GM19193 (cell line): ENCODE results near the gene RARRES2.
A peak's percentile ranks its signal among the peaks of the same experiment; 100 is the strongest.

ENCODE experiments used
- POLR2A ChIP-seq: IDR thresholded peaks from 4 replicates; pipeline ENCODE4 v1.6.1; 2011; ENCODE audit not compliant: insufficient read depth, insufficient read length; ENCODE audit errors: extremely low read depth

Gene RARRES2

DNA sequence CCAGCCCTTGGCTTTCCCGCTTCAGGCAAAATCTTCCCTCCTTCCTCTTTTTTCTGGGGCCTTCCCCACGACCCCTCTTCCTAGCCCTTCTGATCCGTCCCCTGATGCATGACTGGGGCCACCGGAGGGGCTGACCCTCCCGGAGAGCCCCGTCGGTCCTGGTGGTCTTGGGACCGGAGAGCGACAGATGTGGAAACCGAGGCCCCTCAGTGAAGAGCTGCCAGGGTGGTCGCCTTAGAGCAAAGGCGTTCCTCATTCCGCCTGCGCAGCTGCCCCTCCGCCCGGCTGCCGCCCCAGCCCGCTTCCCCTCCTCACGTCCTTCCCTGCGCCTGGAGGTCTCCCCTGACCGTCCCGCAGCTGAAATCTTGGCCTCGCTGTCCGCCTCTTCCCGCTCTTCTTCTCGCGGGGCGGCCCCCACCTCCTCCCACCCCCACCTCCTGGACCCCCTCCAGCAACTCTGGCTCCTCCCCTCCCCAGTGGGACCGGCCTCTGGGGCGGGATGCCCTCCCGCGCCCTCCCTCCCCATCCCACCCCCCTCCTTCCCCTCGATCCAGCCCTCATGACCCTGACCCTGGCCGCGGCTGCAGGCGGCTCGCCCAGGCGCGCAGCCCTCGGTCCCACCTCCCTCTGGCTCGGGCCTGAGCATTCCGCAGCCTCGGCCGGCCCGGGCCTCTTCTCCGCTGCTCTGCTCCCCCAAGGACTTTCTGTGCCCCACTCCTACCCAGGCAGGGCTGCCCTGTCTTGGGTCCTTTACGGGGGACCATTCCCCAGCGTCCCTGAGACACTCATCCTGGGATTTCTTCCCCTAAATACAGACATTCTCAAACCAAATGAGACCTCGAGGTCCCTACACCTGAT lies at the start of gene RARRES2:
RARRES2 (minus strand) TSS at position 367 of the 858 bp plus-strand sequence. CDS start 1,020 bp downstream, outside the sequence.
- TF ChIP-seq POLR2A = no peak

DNA sequence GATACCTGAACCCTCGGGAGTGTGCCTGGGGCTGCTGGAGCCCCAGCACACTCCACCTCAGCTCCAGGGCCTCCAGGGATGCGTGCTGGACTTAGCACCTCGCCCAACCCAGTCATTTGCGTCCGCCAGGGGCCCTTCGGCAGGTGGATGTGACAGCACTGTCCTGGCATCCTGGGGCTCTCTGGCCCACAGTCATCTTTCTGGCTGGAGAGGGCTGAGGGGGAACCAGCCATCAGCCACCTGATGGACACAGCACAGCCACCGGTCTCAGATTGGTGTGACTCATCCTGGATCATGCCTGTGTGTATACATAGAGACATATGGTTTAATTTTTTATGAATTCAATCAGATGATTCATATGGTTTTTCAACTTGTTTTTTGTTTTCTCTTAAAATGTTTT lies 48.8 kb upstream of the RARRES2 start:
- no peak for TF ChIP-seq POLR2A

DNA sequence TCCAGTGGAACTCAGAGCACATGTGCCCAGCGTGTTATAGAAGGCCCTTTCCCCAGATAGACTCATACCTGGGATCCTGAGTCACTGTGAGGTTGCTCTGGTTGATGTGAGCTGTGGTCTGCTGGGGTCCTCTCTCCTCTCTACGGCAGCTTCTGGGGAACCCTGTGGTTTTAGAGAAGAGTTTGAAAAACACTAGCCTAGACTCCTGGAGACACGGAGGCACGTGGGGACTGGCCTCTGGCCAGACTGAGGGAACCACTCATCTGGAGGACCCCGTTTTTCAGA lies 48.0 kb upstream of the RARRES2 start:
- TF ChIP-seq POLR2A = no peak

DNA sequence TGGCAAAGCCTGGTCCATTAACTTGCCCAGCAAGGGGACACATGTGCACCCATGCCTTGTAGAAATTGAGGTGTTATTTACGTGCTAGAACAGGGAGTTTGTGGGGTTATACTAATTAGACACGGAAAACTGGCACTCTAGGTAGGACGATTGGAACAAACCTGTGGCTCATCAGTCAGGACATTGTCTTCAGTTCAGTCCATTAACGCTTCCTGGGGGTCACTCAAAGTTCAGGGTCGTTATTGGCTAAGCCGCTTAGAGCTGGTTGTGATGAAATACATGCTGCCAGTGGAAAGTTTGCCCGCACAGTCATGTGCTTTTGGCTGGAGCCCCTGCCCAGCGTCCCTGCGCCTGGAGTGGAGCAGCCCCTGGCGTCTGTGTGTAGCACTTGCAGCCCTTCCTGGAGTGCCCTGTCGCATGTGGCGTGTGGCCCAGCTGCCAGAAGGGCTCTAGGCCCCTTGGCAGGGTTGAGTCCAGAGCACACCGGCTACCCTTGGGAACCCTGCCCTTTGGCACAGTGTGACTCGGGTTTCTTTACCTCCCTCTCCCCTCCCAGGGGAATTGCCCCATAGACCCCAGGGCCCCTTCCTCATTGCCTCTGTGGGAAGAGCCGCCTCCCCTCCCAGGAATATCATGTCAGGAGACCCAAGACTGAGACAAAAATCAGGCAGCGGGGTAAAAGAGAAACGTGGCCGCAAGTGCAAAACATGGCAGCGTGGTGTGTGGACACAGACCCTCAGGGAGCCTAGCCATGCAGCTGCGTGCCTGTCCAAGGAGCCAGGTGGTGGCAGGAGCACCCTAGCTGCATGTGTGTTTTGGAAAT lies 47.5 kb upstream of the RARRES2 start:
- TF ChIP-seq POLR2A = no peak

DNA sequence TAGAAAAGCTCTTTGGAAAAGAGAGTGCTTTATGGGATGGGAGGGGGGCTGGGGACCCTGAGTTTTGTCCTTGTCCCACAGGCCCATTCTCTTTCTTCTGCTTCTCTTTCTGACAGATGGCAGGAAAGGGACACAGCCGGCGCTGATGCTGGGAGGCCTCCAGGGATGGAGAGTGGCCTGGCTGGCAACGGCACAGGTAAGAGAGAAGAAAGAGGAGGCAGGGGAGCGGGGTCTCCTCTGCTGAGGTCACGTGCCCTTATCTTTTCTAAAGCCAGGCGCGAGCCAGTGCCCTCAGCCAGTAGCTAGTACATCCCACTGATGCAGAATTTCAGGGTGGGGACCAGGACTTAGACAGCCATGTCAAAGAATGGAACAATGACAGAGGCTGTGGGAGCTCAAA lies 46.9 kb upstream of the RARRES2 start:
- TF ChIP-seq POLR2A = no peak

DNA sequence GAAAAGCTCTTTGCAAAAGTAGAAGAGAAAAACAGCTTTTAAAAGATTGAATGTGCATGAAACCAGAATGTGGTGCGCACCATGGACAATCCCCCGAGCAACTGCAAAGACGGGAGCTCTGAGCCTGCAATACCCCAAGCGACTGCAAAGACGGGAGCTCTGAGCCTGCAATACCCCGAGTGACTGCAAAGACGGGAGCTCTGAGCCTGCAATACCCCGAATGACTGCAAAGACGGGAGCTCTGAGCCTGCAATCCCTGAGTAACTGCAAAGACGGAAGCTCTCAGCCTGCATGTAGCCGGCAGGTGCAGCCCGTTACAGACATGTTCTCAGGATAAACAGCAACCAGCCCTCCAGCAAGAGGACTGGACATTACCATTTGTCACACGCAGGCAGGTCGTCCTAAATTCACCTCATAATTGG lies 43.9 kb upstream of the RARRES2 start:
- TF ChIP-seq POLR2A = no peak

DNA sequence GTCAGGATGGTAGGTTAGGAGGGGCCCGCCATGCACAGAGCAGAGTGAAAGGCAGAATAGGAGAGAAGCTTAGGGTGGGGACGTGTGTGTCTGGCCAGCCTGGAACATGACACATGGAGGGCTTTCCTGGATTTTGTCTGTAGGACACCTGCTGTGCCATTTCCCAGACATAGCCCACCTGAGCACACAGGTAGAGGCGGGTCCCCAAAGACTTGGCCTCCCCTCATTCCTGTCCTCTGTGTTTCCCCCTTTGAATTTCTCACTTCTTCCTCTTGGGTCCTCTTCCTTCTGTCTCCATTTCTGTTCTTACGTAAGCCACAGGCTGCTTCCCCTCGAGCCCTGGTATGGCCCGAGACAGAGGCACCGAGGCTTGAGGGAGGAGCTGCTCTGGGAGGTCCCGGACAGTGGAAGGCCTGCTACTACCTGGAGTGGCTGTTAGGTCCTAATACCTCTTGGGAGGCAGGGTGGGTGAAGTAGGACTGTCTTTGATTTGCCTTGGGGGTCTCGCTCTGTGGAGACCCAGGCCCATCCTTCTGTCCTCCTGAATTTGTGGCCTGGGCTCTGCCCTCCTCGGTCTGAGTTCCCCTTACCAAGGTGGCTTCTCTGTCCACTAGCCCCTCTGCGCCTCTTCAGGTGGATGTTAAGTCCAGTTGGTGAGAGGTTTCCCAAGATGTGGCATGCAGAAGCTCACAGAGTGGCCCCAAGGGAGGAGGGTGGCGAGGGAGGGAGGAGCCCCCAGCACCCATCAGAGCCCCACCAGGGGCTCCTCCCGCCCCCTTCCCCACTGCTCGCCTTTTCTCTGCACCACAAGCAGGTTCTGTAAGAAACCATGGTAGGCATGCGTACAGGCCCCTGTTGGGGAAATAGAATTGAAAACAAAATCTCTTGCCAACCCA lies 43.2 kb upstream of the RARRES2 start:
- TF ChIP-seq POLR2A = no peak

DNA sequence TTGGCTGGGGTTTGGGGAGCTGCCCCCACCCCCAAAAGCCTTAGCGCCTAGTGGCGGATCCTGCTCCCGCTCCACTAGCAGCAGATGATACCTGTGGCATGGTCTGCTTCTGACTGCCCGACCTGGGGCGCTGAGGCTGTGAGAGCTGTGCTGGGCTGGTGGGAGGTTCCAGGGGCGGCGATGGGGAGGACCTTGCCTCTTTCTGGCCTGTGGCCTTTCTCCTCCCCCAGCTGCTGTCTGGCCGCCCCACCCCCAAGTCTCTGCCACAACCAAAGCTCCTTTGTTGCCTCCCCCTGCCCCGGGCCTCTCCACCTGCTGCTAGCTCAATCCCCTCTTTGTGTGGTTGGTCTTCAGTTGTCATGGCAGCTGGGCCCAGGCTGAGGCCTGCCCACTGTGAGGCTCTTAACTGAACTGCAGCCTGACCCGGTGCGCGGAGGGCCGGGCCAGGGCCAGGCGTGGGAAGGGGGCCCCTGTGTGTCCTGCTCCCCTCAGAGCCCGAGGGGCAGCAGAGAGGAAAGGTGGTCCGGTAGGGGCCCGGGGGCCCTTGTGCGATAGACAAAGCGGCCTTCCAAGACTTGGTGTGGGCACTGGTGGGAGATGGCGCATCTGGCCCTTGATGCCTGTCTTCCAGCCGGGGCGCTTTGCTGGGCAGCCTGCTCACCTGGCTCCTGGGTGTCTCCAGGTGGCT lies 42.4 kb upstream of the RARRES2 start:
- TF ChIP-seq POLR2A = no peak

DNA sequence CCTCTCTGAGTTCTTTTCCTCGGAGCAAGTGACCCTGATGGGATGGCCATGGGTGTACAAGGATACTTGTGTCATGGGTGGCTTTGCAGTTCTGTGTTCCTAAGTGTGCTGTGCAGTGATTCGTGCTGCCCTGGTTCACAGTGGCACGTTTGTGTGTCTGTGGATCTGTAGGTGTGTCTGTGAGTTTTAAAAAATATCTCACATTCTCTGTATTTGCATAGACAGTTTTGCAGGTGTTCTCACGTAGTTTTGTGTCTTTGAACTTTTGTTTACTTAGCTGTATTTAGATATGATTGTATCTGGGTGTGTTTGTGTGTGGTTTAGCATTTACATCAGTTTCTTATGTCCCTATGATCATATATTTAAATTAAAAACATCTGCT lies 41.4 kb upstream of the RARRES2 start:
- TF ChIP-seq POLR2A = peak; percentile 28

DNA sequence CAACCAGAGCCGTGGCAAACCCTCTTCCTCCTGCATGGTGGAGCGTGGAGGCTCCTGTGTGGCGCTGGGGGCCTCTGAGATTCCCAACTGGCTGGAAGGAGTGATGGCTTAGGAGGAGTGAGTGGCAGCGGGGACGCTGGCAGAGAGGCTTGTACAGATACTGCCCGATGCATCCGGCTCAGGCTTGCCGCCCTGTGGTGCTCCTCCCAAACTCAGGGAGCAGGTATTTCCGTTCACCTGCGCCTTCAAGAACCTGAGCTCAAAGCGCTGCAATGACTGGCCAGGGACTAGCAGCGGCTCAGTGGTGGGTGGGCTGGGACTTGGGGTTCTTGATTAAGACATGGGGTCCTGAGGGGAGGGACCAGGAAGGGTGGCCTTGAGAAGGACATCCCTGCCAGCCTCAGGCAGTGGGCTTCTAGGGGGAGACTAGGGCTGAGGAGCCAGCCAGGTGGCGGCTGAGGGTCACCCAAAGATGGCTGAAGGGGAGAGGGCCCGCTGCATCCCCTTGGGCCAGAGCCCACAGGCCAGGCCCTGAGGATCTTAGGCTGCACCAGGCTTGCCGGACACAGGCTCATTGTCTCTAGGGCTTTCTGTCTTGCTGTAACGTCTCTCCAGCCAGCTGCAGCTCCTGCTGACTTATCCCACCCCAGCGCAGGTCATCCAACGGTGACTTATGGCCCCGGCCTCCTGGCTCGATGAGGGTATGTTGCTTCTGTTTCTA lies 40.9 kb upstream of the RARRES2 start:
- TF ChIP-seq POLR2A = no peak

DNA sequence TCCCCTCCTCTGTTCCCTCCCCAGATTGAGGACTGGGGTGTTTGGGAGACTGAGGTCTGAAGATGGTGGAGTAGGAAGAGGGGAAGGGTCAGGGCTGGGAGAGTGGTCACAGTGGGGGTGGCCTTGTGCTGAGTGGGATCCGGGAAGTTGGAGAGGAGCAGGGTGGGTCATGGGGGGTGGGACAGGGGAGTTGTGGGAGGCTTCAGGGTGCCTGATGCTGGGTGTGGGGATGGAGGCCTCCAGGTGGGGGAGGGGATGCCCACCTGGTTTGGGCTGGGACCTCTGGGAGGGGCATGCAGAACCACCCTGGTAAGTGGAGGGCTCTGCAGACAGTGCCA lies 40.3 kb upstream of the RARRES2 start:
- TF ChIP-seq POLR2A = no peak

DNA sequence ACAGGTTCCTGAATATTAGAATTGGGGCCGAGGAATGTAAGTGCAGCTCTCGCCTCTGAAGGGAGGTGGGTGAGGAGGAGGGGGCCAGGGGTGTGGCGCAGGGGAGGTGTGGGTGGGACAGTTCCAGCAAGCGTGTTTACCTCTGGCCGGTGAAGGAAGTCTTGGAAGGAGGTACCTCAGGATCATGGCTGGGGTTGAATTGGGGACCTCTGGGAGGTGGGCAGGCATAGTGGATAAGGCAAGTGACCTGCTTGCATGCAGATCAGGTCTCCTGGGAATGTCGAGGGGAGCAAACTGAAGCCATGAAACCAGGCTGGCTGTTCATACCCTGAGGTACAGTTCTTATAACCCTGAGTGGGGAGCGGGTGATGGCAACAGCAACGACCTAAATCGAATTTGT lies 39.7 kb upstream of the RARRES2 start:
- no peak for TF ChIP-seq POLR2A

DNA sequence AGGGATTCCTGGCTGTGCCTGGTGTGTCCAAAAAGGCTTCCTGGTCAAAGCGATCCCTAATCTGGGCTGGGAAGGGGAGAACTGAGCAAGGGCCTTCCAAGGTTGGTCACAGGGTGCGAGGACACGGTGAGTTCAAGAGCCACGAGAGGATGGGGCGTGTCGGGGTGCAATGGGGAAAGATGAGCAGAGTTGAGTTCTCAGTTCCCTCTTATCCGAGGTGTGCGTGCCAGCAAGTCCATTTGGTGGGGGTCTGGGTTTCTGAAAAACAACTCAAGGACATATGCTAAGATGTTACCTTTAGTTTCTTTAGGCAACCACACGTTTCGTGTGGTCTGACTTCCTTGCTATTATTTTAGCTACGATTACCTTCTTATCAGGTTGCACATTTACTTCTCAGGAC lies 39.0 kb upstream of the RARRES2 start:
- TF ChIP-seq POLR2A = peak; percentile 45
